Medulla oblongata (tissue), 1 donor: Measurements from ENCODE around the gene VTA1.
"Not testable (repeated sequence)": the region's sequence is repeated elsewhere in the genome, so short reads cannot be mapped to it uniquely, and the experiment has no call there.

Experiments used
- DNase-seq: peaks from one replicate; pipeline ENCODE4 v3.0.0-alpha.2; 2015; ENCODE audit errors: extremely low spot score

VTA1 gene

GRCh38 chr6:142225552-142225951 lies 78.5 kb downstream of the VTA1 start:
- no peak for DNase-seq

GRCh38 chr6:142226731-142227130 lies 79.7 kb downstream of the VTA1 start:
- no peak for DNase-seq

GRCh38 chr6:142229518-142230270 lies 82.6 kb downstream of the VTA1 start:
- DNase-seq: not testable (repeated sequence)

- peak; percentile 6 for DNase-seq
Observed at GRCh38 chr6:142232206-142233044, 85.4 kb downstream of the VTA1 start.

DNA sequence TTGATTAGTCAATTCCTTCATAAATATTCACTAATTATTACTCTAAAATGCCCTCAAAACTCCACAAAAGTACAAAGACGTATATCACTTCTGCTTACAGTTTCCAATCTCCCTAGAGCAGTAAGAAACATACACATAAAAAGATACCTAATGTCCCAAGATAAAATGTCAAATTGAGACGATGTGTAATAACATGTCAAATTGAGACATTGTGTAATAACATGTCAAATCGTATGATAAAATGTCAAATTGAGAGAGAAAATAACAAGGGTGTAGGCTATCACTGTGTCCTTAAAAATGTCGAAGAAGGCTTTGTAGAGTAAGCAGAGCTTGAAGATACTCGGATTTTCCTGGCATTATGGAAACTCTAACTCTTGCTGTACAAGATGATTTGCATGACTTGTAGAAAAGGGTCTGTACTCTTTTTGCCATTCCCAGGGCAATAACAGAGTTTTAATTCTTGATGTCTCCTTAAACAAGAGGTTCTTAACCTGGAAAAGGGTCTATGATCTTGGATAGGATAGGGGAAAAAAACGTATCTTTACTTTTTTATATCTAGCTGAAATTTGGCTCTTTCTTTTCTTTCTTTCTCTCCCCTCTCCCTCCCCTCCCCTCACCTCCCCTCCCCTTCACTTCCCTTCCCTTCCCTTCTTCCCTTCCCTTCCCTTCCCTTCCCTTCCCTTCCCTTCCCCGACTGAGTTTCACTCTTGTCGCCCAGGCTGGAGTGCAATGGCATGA lies 87.1 kb downstream of the VTA1 start:
- no peak for DNase-seq

GRCh38 chr6:142235272-142235671 lies 88.2 kb downstream of the VTA1 start:
- DNase-seq: no peak

DNA sequence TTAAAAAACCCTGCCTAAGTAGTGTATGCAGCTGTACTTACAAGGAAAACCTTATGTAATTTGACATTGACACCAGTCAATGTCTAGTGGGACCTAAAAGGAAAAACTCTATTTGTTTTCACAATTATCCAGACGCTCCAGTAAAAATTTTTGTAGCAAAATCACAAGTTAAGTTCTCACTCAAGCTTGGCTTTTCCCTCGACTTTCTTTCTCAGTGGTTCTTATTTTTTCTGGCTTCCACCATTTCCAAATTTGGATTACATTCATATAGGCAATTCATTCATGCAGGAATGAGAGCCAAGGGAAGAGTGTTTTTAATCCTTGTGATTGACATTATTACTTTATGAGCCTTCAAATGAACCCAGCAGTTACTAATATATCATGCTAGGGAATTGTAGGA lies 88.7 kb downstream of the VTA1 start:
- no peak for DNase-seq

- DNase-seq: no peak
Observed at GRCh38 chr6:142236691-142237090, 89.6 kb downstream of the VTA1 start.

GRCh38 chr6:142238881-142239280 lies 91.8 kb downstream of the VTA1 start:
- DNase-seq: no peak

- no peak for DNase-seq
Observed at GRCh38 chr6:142240179-142240578, 93.1 kb downstream of the VTA1 start.

DNA sequence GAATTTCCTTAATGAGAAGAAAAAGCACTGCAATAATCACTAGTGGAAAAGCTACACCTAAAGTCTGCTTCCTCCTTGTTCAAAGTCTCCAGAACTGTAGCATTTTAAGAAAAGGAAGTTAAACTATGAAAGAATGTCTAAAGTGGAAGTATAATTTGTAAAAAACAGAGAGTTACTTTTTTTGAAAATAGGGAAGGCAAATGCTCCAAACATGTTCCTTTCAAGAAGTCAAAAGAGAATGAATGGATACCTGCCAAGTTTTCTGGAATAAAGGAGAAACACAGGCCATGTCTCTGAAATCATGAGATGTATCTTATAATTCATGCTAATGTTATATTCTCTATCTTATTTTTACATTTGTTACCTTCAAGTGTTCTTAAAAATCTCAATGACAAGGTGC lies 94.0 kb downstream of the VTA1 start:
- DNase-seq: peak; percentile 6

DNA sequence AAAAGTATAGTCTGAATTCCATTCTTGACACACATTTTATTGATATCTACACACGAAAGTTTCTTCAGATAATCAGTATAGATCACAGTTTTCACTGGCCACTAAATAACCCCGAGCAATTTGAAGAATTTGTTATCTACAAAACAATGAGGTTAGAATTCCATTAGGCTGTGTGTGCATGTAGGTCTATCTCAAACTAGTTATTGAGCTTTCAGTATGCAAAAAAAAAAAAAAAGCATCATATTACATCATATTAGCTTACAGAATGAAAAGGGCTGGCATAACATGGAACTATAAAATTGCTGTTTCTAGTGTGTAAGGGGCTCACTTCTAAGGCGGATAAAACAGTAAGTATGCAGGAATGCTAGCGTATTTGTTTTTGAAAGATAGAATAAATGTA lies 95.2 kb downstream of the VTA1 start:
- DNase-seq: no peak

- DNase-seq: no peak
Observed at GRCh38 chr6:142246960-142247359, 99.9 kb downstream of the VTA1 start.

- DNase-seq: no peak
Observed at GRCh38 chr6:142249266-142249665, 102.2 kb downstream of the VTA1 start.

- no peak for DNase-seq
Observed at GRCh38 chr6:142251930-142252445, 104.9 kb downstream of the VTA1 start.

GRCh38 chr6:142254513-142254912 lies 107.5 kb downstream of the VTA1 start:
- DNase-seq: no peak

- no peak for DNase-seq
Observed at GRCh38 chr6:142255785-142256184, 108.7 kb downstream of the VTA1 start.

DNA sequence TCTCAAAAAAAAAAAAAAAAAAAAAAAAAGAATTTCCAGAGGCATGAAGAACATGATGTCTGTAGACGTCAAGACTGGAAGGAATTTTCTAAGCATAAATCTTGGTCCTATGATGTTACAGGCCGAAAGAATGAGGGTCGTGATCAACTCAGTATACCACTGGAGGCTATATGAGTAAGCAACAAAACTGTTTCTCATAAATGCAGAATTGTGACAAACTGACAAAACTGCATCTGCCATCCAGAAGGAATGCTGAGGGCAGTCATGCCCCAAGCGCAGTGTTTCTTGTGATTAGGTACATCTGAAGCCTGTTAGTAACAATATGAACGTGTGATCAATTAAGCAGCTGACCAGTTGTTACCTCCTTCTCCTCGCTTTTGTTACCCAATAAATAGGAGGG lies 111.2 kb downstream of the VTA1 start:
- DNase-seq: no peak

- DNase-seq: no peak
Observed at GRCh38 chr6:142258757-142259156, 111.7 kb downstream of the VTA1 start.

DNA sequence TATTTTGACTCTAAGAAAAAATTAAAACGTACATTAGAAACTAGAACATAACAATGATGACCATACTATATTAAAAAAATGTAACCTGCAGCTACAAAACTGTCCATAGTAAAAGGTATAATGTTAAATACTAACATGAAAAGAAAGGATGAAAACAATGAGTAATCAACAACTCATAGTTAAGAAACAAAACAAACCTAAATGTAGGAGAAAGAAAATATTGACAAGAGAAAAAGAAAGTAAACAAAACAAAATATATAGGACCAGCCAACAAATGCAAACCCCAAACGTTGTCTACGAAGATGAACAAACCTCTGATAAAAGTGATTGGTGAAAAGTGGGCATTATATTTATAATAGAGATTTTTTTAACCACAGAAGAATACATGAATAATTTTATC lies 113.7 kb downstream of the VTA1 start:
- DNase-seq: no peak

DNA sequence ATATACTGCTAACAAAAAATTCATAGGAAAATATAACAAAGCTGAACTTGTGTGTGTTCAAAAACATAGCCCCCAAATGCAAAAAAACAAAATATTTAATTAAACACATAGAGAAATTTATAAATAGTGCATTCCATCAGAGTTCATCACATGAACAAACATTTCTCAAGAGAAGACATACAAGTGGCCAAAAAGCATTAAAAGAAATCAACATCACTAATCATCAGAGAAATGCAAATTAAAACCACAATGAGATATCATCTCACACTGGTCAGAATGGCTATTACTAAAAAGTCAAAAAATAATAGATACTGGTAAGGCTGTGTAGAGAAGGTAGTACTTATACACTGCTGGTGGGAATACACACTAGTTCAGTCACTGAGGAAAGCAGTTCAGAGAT lies 115.2 kb downstream of the VTA1 start:
- no peak for DNase-seq

DNA sequence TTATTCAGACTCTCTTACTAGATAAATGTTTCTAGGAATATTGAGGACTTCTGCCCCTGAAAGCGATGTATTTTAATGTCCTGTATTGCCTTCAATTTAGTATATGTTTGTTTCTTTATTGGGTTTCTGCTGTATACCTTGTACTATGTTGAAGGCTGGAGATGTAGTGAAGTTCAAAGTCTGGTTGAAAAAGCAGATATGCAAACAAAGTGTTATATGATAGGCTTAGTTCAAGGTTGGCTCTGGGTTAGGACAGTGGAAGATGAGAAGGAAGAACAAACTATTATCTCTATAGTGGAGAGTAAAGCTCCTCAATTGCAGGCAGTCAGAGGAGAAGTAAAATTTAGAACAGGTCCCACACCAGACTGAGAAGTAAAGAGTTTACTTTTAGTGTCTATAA lies 118.4 kb downstream of the VTA1 start:
- DNase-seq: no peak
